DMS114 treated with DMSO at 0.1 percent for 48 hours (cell line): ENCODE measurements around the gene ACSL1.

Experiments
- DNase-seq: peaks from one replicate; lab custom pipeline; 2025; ENCODE audit not compliant: unreplicated experiment; lab: John Stamatoyannopoulos, UW

ACSL1 gene

DNA sequence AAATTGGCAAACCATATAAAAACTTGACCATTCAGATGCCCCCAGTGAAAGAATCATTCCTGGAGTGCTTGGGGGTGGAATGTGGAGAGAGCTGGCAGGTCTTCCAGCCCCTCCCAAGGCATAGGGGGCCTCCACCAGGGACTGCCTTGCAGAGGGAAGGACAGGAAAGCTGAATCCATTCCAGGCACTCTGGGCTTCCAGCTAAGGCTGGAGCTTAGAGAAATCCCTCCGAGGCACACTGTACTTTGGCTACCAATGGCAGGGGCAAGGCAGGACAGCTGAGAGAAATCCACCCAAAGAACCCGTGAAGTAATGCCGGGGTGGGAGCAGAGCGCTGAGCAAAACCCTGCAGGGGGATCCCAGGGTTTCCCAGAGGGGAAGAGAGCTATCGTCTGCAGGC lies 95.8 kb downstream of the ACSL1 start:
- DNase-seq = no peak

- no peak for DNase-seq
Measured at GRCh38 chr4:184728858-184729257, 96.9 kb downstream of the ACSL1 start.

- DNase-seq = no peak
Measured at GRCh38 chr4:184727430-184727829, 98.3 kb downstream of the ACSL1 start.

DNA sequence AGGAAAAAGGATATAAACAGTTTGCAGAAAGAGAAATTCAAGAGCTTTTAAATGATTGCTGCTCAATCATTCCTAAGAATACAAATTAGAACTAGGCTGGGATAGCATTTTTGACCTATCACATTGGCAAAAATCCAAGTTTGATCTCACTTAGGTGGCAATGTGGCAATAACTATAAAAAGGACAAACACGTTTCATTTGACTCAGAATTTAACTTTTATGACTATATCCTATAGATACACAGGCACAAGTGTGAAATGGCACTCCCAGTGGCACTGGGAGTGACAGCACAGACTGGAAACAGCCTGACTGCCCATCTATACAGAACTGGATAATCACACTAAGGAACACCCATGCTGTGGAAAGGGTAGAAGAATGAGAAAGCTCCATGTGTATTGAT lies 103.0 kb downstream of the ACSL1 start:
- no peak for DNase-seq

DNA sequence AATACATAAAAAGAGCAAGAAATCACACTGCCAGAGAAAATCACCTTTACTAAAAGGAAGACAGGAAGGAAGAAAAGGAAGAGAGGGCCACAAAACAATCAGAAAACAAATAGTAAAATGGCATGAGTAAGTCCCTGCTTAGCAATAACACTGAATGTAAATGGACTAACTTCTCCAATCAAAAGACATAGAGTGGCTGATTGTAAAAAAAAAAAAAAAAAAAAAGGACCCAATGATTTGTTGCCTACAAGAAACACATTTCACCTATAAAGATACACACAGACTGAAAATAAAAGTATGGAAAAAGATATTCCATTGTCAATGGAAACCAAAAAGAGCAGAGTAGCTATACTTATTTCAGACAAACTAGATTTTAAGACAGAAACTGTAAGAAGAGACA lies 104.5 kb downstream of the ACSL1 start:
- no peak for DNase-seq

DNA sequence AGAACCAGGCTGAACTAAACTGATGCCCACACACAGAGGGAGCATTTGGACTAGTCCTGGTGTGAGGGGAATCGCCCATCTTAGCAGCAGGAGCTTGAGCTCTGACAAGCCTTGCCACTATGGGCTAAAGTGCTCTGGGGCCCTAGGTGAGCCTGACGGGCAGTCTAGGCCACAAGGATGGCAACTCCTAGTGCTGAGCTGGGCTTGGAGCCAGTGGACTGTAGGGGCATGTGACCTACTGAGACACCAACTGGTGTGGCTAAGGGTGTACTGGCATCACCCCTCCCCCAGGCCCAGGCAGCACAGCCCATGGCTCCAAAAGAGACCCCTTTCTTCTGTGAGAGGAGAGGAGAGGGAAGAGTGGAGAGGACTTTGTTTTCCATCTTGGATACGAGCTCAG lies 106.4 kb downstream of the ACSL1 start:
- DNase-seq = no peak

DNA sequence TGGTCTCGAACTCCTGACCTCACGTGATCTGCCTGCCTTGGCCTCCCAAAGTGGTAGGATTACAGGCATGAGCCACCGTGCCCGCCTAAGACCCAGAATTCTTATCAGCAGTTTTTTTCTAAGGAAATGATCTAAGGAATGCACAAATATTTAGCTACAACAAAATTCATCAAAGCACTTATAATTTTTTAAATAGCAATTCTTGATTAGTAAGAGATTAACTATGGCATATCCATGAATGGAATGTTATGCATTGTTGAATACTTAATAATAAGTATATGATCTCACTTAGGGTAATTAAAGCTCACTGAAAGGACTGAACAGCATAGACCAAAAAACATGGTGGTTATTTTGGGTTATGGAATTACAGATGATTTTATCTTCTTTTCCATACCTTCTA lies 110.2 kb downstream of the ACSL1 start:
- no peak for DNase-seq

GRCh38 chr4:184713887-184714286 lies 111.9 kb downstream of the ACSL1 start:
- DNase-seq = no peak

DNA sequence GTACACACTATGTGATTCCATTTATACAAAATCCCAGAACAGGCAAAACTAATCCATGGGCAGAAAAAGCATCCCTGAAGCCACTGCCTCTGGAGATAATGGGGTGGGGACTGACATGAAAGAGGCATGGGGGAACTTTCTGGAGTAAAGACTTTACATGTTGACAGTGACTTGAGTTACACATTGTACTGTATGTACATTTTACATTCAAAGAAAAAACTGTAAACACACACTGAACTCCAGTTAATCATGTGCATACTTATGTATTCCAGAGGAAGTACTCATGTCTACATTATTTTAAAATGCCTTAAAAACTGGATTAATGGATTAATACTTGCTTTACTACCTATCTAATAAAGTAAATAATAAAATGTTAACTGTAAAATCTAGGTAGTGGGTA lies 113.4 kb downstream of the ACSL1 start:
- no peak for DNase-seq

DNA sequence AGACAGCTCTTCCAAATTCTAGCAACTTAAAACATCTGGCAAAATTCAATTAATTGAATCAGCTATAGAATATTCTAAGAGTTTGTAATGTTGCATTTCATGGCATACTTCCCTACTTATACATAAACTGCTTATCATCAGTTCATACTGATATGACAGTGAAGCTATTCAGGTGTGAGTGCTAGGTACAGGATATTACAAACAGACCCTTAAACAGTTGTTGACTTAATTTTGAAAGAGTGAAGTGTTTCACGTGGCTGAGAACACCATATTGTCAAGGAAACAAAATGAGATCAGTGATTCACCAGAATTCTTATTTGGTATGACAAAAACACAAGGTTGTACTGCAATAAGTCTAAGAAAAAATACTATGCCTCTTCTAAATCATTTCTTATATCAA lies 119.3 kb downstream of the ACSL1 start:
- DNase-seq = no peak

DNA sequence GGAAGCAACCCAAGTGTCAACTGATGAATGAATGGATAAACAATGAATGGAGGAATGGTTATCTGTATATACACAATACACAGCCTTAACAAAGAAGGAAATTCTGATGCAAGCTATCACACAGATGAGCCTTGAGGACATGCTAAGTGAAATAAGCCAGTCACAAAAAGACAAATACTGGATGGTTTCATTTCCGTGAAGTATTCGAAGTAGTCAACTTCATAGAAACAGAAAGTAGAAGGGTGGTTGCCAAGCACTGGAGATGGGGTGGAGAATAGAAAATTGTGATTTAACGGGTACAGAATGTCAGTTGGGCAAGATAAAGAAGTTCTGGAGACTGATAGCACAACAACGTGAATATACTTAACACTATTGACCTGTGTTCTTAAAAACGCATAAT lies 120.1 kb downstream of the ACSL1 start:
- DNase-seq = no peak
